ENCODE results near the gene LAX1.

LAX1 gene

GRCh38 chr1:203765029-203765837 lies at the start of gene LAX1:
Gene LAX1 (plus strand): TSS chr1:203765183. CDS start chr1:203765566, 383 bp downstream.
- Histone ChIP-seq H3K36me3 (no peaks in the 10 kb centered on the region), H3K27me3 (no peaks in the 10 kb centered on the region), H3K27ac (no peak within 1 kb of the TSS), H3K4me3 (ENCODE audit: low read depth in 1 of 2, low read length in 1 of 2) (no peak within 1 kb of the TSS), H3K9me3 (no peaks in the 10 kb centered on the region), H3K4me1 (ENCODE audit: control insufficient read depth in 1 of 2, insufficient read depth in 1 of 2, low read depth in 1 of 2, low read length in 1 of 2) (peaks cover 19 to 22% of the 10 kb centered on the region in 2 experiments)
- TF ChIP-seq CTCF (IDR thresholded peaks at IDR 0.05): no peak

- Histone ChIP-seq H3K27ac (no peak overlapping the region), H3K36me3 (peaks cover 84% of the 10 kb centered on the region), H3K27me3 (no peaks in the 10 kb centered on the region), H3K9me3 (no peaks in the 10 kb centered on the region), H3K4me3 (ENCODE audit: low read depth in 1 of 2, low read length in 1 of 2) (no peak overlapping the region), H3K4me1 (ENCODE audit: control insufficient read depth in 1 of 2, insufficient read depth in 1 of 2, low read depth in 1 of 2, low read length in 1 of 2) (no peaks in the 10 kb centered on the region)
- no peak for TF ChIP-seq CTCF (IDR thresholded peaks at IDR 0.05)
Measured at GRCh38 chr1:203717120-203717519, 47.9 kb upstream of the LAX1 start.

GRCh38 chr1:203720242-203720641 lies 44.7 kb upstream of the LAX1 start:
- no peak overlapping the region for H3K4me3 ChIP-seq (ENCODE audit: low read depth in 1 of 2, low read length in 1 of 2)
- TF ChIP-seq CTCF (IDR thresholded peaks at IDR 0.05): no peak
- H3K4me1 ChIP-seq (ENCODE audit: control insufficient read depth in 1 of 2, insufficient read depth in 1 of 2, low read depth in 1 of 2, low read length in 1 of 2): no peaks in the 10 kb centered on the region
- no peak overlapping the region for H3K27ac ChIP-seq
- H3K27me3 ChIP-seq: no peaks in the 10 kb centered on the region
- H3K36me3 ChIP-seq: peaks cover 77% of the 10 kb centered on the region
- H3K9me3 ChIP-seq: no peaks in the 10 kb centered on the region

- no peak for TF ChIP-seq CTCF (IDR thresholded peaks at IDR 0.05)
- H3K9me3 ChIP-seq: no peaks in the 10 kb centered on the region
- H3K36me3 ChIP-seq: peaks cover 75% of the 10 kb centered on the region
Measured at GRCh38 chr1:203722909-203723308, 42.1 kb upstream of the LAX1 start.

GRCh38 chr1:203726417-203726867 lies 38.5 kb upstream of the LAX1 start:
- Histone ChIP-seq H3K27me3 (no peaks in the 10 kb centered on the region), H3K9me3 (no peaks in the 10 kb centered on the region), H3K36me3 (peaks cover 66% of the 10 kb centered on the region), H3K4me1 (ENCODE audit: control insufficient read depth in 1 of 2, insufficient read depth in 1 of 2, low read depth in 1 of 2, low read length in 1 of 2) (peaks cover 2 to 5% of the 10 kb centered on the region in 2 experiments), H3K4me3 (ENCODE audit: low read depth in 1 of 2, low read length in 1 of 2) (no peak overlapping the region), H3K27ac (no peak overlapping the region)
- no peak for TF ChIP-seq CTCF (IDR thresholded peaks at IDR 0.05)

More at GRCh38 chr1:203722909-203723308, 42.1 kb upstream of the LAX1 start:
- no peak overlapping the region for H3K4me3 ChIP-seq (ENCODE audit: low read depth in 1 of 2, low read length in 1 of 2)
- no peaks in the 10 kb centered on the region for H3K27me3 ChIP-seq
- H3K27ac ChIP-seq: no peak overlapping the region
- H3K4me1 ChIP-seq (ENCODE audit: control insufficient read depth in 1 of 2, insufficient read depth in 1 of 2, low read depth in 1 of 2, low read length in 1 of 2): no peaks in the 10 kb centered on the region
